Tibial artery (tissue), 4 donors: ENCODE measurements around the gene CD8B2.

ENCODE experiments used
- DNase-seq, 2 donors: peaks; one replicate each; pipeline ENCODE4 v3.0.0-alpha.2; 2019
- H3K27ac ChIP-seq, 2 donors: fragments of 200-600 bp; sonication (generic) in 1 of 2; 1 replicate in 1 of 2; 2 replicates in 1 of 2; pipeline ENCODE4 v1.5.1; 2018 to 2019; ENCODE audit warnings: mild to moderate bottlenecking in 1 of 2
- H3K27me3 ChIP-seq, 2 donors: fragments of 200-600 bp; sonication (generic) in 1 of 2; one replicate each; pipeline versions ENCODE4 v1.5.1 to v1.6.0; 2016 to 2019
- H3K36me3 ChIP-seq, 3 donors: fragments of 200-600 bp; sonication (generic) in 2 of 3; one replicate each; pipeline ENCODE4 v1.5.1; 2016 to 2019; ENCODE audit warnings: mild to moderate bottlenecking in 2 of 3
- H3K4me1 ChIP-seq, 4 donors: fragments of 200-600 bp; sonication (generic) in 2 of 4; 1 replicate in 3 of 4; 2 replicates in 1 of 4; pipeline ENCODE4 v1.5.1; 2016 to 2019
- H3K4me3 ChIP-seq, 2 donors: fragments of 200-600 bp; sonication (generic) in 1 of 2; 1 replicate in 1 of 2; 2 replicates in 1 of 2; pipeline ENCODE4 v1.5.1; 2018 to 2019; ENCODE audit warnings: mild to moderate bottlenecking in 2 of 2
- H3K9me3 ChIP-seq, 3 donors: fragments of 200-600 bp; sonication (generic) in 1 of 3; one replicate each; pipeline ENCODE4 v1.5.1; 2016 to 2019
- CTCF ChIP-seq, 2 experiments: fragments of 200-600 bp in 1 of 2; fragments of 450-650 bp in 1 of 2; IDR thresholded peaks; one replicate each; pipeline ENCODE4 v1.5.1; 2017 to 2019; ENCODE audit warnings: antibody characterized with exemption in 2 of 2, mild to moderate bottlenecking in 1 of 2, moderate library complexity in 1 of 2
- intact Hi-C: fragments of 100-400 bp; cut with DNase I; formaldehyde crosslinking; loops from one replicate; pipeline ENCODE4 v1.15.0; 2023; ENCODE audit warnings: low total_unique reads

The CD8B2 gene

GRCh38 chr2:106516436-106516835, 29.3 kb downstream of the CD8B2 start:
- Histone ChIP-seq H3K4me3 (no peak overlapping the region), H3K9me3 (no peaks in the 10 kb centered on the region), H3K4me1 (peaks cover 0 to 12% (median 2%) of the 10 kb centered on the region in 4 donors), H3K27me3 (no peaks in the 10 kb centered on the region), H3K36me3 (no peaks in the 10 kb centered on the region), H3K27ac (no peak overlapping the region)
- TF ChIP-seq CTCF (IDR thresholded peaks at IDR 0.05): no peak
- intact Hi-C loops: no loop called here
- no peak for DNase-seq

GRCh38 chr2:106516864-106517263, 29.7 kb downstream of the CD8B2 start:
- Histone ChIP-seq H3K27ac (no peak overlapping the region), H3K9me3 (no peaks in the 10 kb centered on the region), H3K4me3 (no peak overlapping the region), H3K36me3 (no peaks in the 10 kb centered on the region), H3K4me1 (peaks cover 0 to 11% (median 2%) of the 10 kb centered on the region in 4 donors), H3K27me3 (no peaks in the 10 kb centered on the region)
- no peak for TF ChIP-seq CTCF (IDR thresholded peaks at IDR 0.05)
- no peak for DNase-seq
- intact Hi-C loops: no loop called here

- intact Hi-C loops: no loop called here
- TF ChIP-seq CTCF (IDR thresholded peaks at IDR 0.05): no peak
- Histone ChIP-seq H3K27ac (no peak overlapping the region), H3K36me3 (no peaks in the 10 kb centered on the region), H3K27me3 (no peaks in the 10 kb centered on the region), H3K9me3 (no peaks in the 10 kb centered on the region), H3K4me3 (no peak overlapping the region), H3K4me1 (peaks cover 0 to 6% (median 0%) of the 10 kb centered on the region in 4 donors)
- no peak for DNase-seq
Measured at GRCh38 chr2:106517329-106517728, 30.2 kb downstream of the CD8B2 start.

- no peaks in the 10 kb centered on the region for H3K9me3 ChIP-seq
- no peak overlapping the region for H3K27ac ChIP-seq
- H3K36me3 ChIP-seq: no peaks in the 10 kb centered on the region
- TF ChIP-seq CTCF (IDR thresholded peaks at IDR 0.05): no peak
- no peaks in the 10 kb centered on the region for H3K4me1 ChIP-seq
- H3K4me3 ChIP-seq: no peak overlapping the region
- H3K27me3 ChIP-seq: no peaks in the 10 kb centered on the region
- DNase-seq: no peak
- intact Hi-C loops: no loop called here
Measured at GRCh38 chr2:106519767-106520166, 32.6 kb downstream of the CD8B2 start.

- no peak for DNase-seq
- intact Hi-C loops: no loop called here
- Histone ChIP-seq H3K4me3 (no peak overlapping the region), H3K27me3 (no peaks in the 10 kb centered on the region), H3K9me3 (no peaks in the 10 kb centered on the region), H3K36me3 (no peaks in the 10 kb centered on the region), H3K4me1 (no peaks in the 10 kb centered on the region), H3K27ac (no peak overlapping the region)
- TF ChIP-seq CTCF (IDR thresholded peaks at IDR 0.05): no peak
Measured at GRCh38 chr2:106521016-106521415, 33.9 kb downstream of the CD8B2 start.

GRCh38 chr2:106523976-106524665, 37.0 kb downstream of the CD8B2 start:
- TF ChIP-seq CTCF (IDR thresholded peaks at IDR 0.05): no peak
- no peak for DNase-seq
- Histone ChIP-seq H3K4me1 (no peaks in the 10 kb centered on the region), H3K36me3 (no peaks in the 10 kb centered on the region), H3K4me3 (no peak overlapping the region), H3K27ac (no peak overlapping the region), H3K27me3 (no peaks in the 10 kb centered on the region), H3K9me3 (no peaks in the 10 kb centered on the region)
- intact Hi-C loops: no loop called here
